HCT116 (cell line): ENCODE data around the gene GRM4. TPM values are rescaled to one million over a fixed set of nuclear protein-coding genes. Genes with fewer than 3 reads are reported as not detected.

Experiments used
- ATAC-seq: fragments of 200-7000 bp; cut with Tn5 transposase; 2 replicates; pipeline ENCODE4 v1.9.1; 2020; ENCODE audit warnings: mild to moderate bottlenecking, moderate library complexity
- BruUV-seq: library from RNA; stranded (reverse); fragments of 400-500 nt; replicated peaks from 2 replicates; lab custom pipeline; 2021; lab: Mats Ljungman, UMichigan
- CTCF ChIA-PET: fragments of 300-600 bp; sonication (Branson Sonifier 250); formaldehyde crosslinking; loops from one replicate; lab custom pipeline; 2021; ENCODE audit warnings: antibody characterized with exemption; lab: Charles Lee
- POLR2A ChIA-PET: fragments of 300-600, 350-600 bp; sonication (Branson Sonifier 250); formaldehyde crosslinking; loops from one replicate; lab custom pipeline; 2021; ENCODE audit warnings: antibody characterized with exemption; lab: Charles Lee
- RAD21 ChIA-PET, 2 experiments: fragments of 300-600 bp; sonication (Branson Sonifier 250); formaldehyde crosslinking; loops; one replicate each; lab custom pipeline; 2023; ENCODE audit warnings: low total read pairs in 2 of 2; ENCODE audit not compliant: uncharacterized antibody in 2 of 2, unreplicated experiment in 2 of 2, low non-redundant PET in 1 of 2; lab: Charles Lee
- DNase-seq: peaks from one replicate; pipeline ENCODE4 v3.0.0-alpha.2; 2010; ENCODE audit warnings: low read depth, low spot score
- H2AFZ ChIP-seq: fragments of 200-600 bp; shearing (Covaris generic), sonication (generic); 2 replicates; pipeline ENCODE4 v1.6.1; 2017; ENCODE audit warnings: low read depth, mixed run types, mixed read lengths, antibody characterized with exemption, low read length; ENCODE audit not compliant: poor library complexity, severe bottlenecking
- H3K27ac ChIP-seq: 2 replicates; pipeline ENCODE4 v1.5.1; 2012; ENCODE audit warnings: low read depth, low read length
- H3K27me3 ChIP-seq: fragments of 200-600 bp; sonication (generic); 2 replicates; pipeline ENCODE4 v1.6.1; 2016; ENCODE audit warnings: mixed run types, low read length, mixed read lengths; ENCODE audit not compliant: insufficient read depth
- H3K36me3 ChIP-seq, 2 experiments: fragments of 200-500 bp in 1 of 2; fragments of 200-600 bp in 1 of 2; sonication (Bioruptor generic) in 1 of 2; sonication (generic) in 1 of 2; 2 replicates each; pipeline versions ENCODE4 v1.5.1 to v1.6.1; 2014 to 2016; ENCODE audit warnings: low read length in 2 of 2, inconsistent platforms in 1 of 2, mixed read lengths in 1 of 2, mixed run types in 1 of 2; ENCODE audit not compliant: insufficient read depth in 2 of 2, control insufficient read depth in 1 of 2
- H3K4me1 ChIP-seq, 2 experiments: fragments of 200-600 bp in 1 of 2; sonication (generic) in 1 of 2; 2 replicates each; pipeline versions ENCODE4 v1.5.1 to v1.6.1; 2012 to 2017; ENCODE audit warnings: low read length in 2 of 2, inconsistent platforms in 1 of 2, mild to moderate bottlenecking in 1 of 2, mixed read lengths in 1 of 2, mixed run types in 1 of 2, moderate library complexity in 1 of 2; ENCODE audit not compliant: insufficient read depth in 2 of 2, control insufficient read depth in 1 of 2
- H3K4me2 ChIP-seq: fragments of 200-600 bp; sonication (generic); 2 replicates; pipeline ENCODE4 v1.6.1; 2017; ENCODE audit warnings: mixed run types, low read length, mixed read lengths
- H3K4me3 ChIP-seq, 2 experiments: fragments of 200-600 bp in 1 of 2; sonication (generic) in 1 of 2; replicated peaks in 1 of 2; 2 replicates each; pipeline ENCODE4 v1.5.1; 2011 to 2016; ENCODE audit warnings: low read length in 2 of 2, control low read depth in 1 of 2, low read depth in 1 of 2, mild to moderate bottlenecking in 1 of 2, mixed read lengths in 1 of 2, mixed run types in 1 of 2
- H3K79me2 ChIP-seq: fragments of 200-600 bp; sonication (generic); 2 replicates; pipeline ENCODE4 v1.6.1; 2017; ENCODE audit warnings: mild to moderate bottlenecking, mixed run types, low read length, moderate library complexity, mixed read lengths; ENCODE audit not compliant: insufficient read depth
- H3K9ac ChIP-seq: fragments of 200-600 bp; sonication (generic); 2 replicates; pipeline ENCODE4 v1.6.1; 2016; ENCODE audit warnings: low read length, mixed read lengths
- H3K9me2 ChIP-seq: fragments of 200-600 bp; sonication (generic), shearing (Covaris generic); 2 replicates; pipeline ENCODE4 v1.6.1; 2017; ENCODE audit warnings: mixed run types, mild to moderate bottlenecking, moderate library complexity; ENCODE audit not compliant: insufficient read depth
- H3K9me3 ChIP-seq, 2 experiments: fragments of 200-500 bp in 1 of 2; fragments of 200-600 bp in 1 of 2; sonication (Bioruptor generic) in 1 of 2; sonication (generic) in 1 of 2; 2 replicates each; pipeline ENCODE4 v1.6.1; 2014 to 2017; ENCODE audit warnings: low read length in 2 of 2, mixed read lengths in 2 of 2, inconsistent platforms in 1 of 2, low read depth in 1 of 2, mild to moderate bottlenecking in 1 of 2, mixed run types in 1 of 2, moderate library complexity in 1 of 2; ENCODE audit not compliant: control insufficient read depth in 1 of 2, insufficient read depth in 1 of 2
- H4K20me1 ChIP-seq: fragments of 200-600 bp; sonication (generic), shearing (Covaris generic); 2 replicates; pipeline ENCODE4 v1.6.1; 2017; ENCODE audit warnings: mixed run types, mild to moderate bottlenecking, moderate library complexity; ENCODE audit not compliant: insufficient read depth
- CBX3 ChIP-seq: IDR thresholded peaks from 2 replicates; pipeline ENCODE4 v1.6.1; 2012; ENCODE audit warnings: low read depth
- CEBPB ChIP-seq: IDR thresholded peaks from 2 replicates; pipeline ENCODE4 v1.6.1; 2012; ENCODE audit warnings: low read depth
- EGR1 ChIP-seq: IDR thresholded peaks from 2 replicates; pipeline ENCODE4 v1.6.1; 2012; ENCODE audit warnings: low read depth
- ELF1 ChIP-seq: IDR thresholded peaks from 2 replicates; pipeline ENCODE4 v1.6.1; 2012; ENCODE audit warnings: low read depth, borderline replicate concordance
- EZH2phosphoT487 ChIP-seq: fragments of 200-600 bp; IDR thresholded peaks from 2 replicates; pipeline ENCODE4 v1.6.1; 2018; ENCODE audit warnings: antibody characterized with exemption, borderline replicate concordance
- FOSL1 ChIP-seq: IDR thresholded peaks from 2 replicates; pipeline ENCODE4 v1.6.1; 2012; ENCODE audit warnings: low read depth
- JUND ChIP-seq: IDR thresholded peaks from 2 replicates; pipeline ENCODE4 v1.6.1; 2012
- POLR2A ChIP-seq: IDR thresholded peaks from 2 replicates; pipeline ENCODE4 v1.7.0; 2011; ENCODE audit warnings: borderline replicate concordance; ENCODE audit not compliant: insufficient read depth, insufficient read length; ENCODE audit errors: extremely low read depth
- POLR2AphosphoS5 ChIP-seq: IDR thresholded peaks from 2 replicates; pipeline ENCODE4 v1.6.1; 2011; ENCODE audit warnings: mild to moderate bottlenecking, low read depth, low read length, moderate library complexity
- RAD21 ChIP-seq: IDR thresholded peaks from 2 replicates; pipeline ENCODE4 v1.6.1; 2012; ENCODE audit warnings: low read depth, mild to moderate bottlenecking
- REST ChIP-seq: IDR thresholded peaks from 2 replicates; pipeline ENCODE4 v1.6.1; 2012; ENCODE audit warnings: low read depth
- SP1 ChIP-seq: IDR thresholded peaks from 2 replicates; pipeline ENCODE4 v1.6.1; 2012; ENCODE audit warnings: low read depth
- SRF ChIP-seq: IDR thresholded peaks from 2 replicates; pipeline ENCODE4 v1.6.1; 2012; ENCODE audit warnings: low read depth
- TCF7L2 ChIP-seq: IDR thresholded peaks from 2 replicates; pipeline ENCODE4 v1.7.0; 2011; ENCODE audit warnings: borderline replicate concordance, inconsistent platforms; ENCODE audit not compliant: insufficient read depth, insufficient read length; ENCODE audit errors: extremely low read depth
- YY1 ChIP-seq: IDR thresholded peaks from 2 replicates; pipeline ENCODE4 v1.6.1; 2011; ENCODE audit warnings: low read length, low read depth, moderate library complexity, mild to moderate bottlenecking; ENCODE audit not compliant: insufficient replicate concordance; ENCODE audit errors: extremely low read depth
- ZBTB33 ChIP-seq: IDR thresholded peaks from 2 replicates; pipeline ENCODE4 v1.6.1; 2011; ENCODE audit warnings: mild to moderate bottlenecking, low read length, moderate library complexity; ENCODE audit not compliant: insufficient replicate concordance; ENCODE audit errors: extremely low read depth
- ZFX ChIP-seq: fragments of 450-650 bp; IDR thresholded peaks from 2 replicates; pipeline ENCODE4 v1.6.1; 2017
- ZNF274 ChIP-seq: fragments of 200-500 bp; sonication (Bioruptor generic); IDR thresholded peaks from 2 replicates; pipeline ENCODE4 v1.6.1; 2014; ENCODE audit warnings: mild to moderate bottlenecking, low read depth, low read length, inconsistent platforms
- intact Hi-C: fragments of 100-400 bp; cut with micrococcal nuclease; formaldehyde crosslinking; loops from 2 replicates; pipeline ENCODE4 v1.10.0; 2022
- total RNA-seq: library from RNA; stranded (reverse); gene quantifications from one replicate; pipeline ENCODE4 v1.2.1, GENCODE V29; 2021; ENCODE audit not compliant: unreplicated experiment

Gene GRM4
- total RNA-seq, 1 experiment from 2014 or later: 2.6 TPM

GRCh38 chr6:34079899-34080298 is 66.0 kb downstream of the GRM4 start:
- no peak overlapping the region for H2AFZ ChIP-seq
- TF ChIP-seq JUND: no peak
- TF ChIP-seq FOSL1: no peak
- no peak overlapping the region for H3K9ac ChIP-seq
- BruUV-seq: no TSS peak
- H3K9me2 ChIP-seq: no peaks in the 10 kb centered on the region
- POLR2A ChIA-PET: no interaction called here
- no peak for ATAC-seq
- RAD21 ChIA-PET: no interaction called here
- H3K4me2 ChIP-seq: no peak overlapping the region
- H3K27me3 ChIP-seq: no peaks in the 10 kb centered on the region
- H3K27ac ChIP-seq: no peak overlapping the region
- H4K20me1 ChIP-seq: no peaks in the 10 kb centered on the region
- H3K36me3 ChIP-seq: no peaks in the 10 kb centered on the region
- H3K4me3 ChIP-seq: no peak overlapping the region
- H3K79me2 ChIP-seq: no peaks in the 10 kb centered on the region
- DNase-seq: no peak
- H3K4me1 ChIP-seq: no peaks in the 10 kb centered on the region
- intact Hi-C loops: no loop called here
- CTCF ChIA-PET: no interaction called here
- H3K9me3 ChIP-seq: no peaks in the 10 kb centered on the region

DNA sequence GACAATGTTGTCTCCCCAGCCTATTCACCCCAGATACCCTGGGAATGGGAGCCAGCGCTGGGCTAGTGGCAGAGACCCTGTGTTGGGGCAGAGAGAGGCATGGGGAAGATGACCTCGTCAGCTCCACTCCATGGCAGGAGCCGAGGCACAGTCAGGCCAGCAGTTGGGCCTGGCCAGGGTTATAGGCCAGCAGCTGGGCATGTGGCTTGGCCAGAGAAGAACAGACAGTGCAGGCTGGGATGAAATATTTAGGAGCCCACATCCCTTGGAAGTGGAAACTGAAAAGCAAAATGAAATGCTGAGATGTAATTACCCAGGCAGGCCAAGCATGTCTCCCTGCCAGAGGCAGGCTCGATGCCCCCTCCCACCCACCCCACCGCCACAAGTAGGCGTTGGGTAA is 70.0 kb downstream of the GRM4 start:
- ChIA-PET CTCF (interaction anchor here (0.6 to 1.8 kb wide), 2 partner anchors 12 to 21 kb away, joined by 3 to 7 read pairs; no protein-coding TSS in a partner anchor), POLR2A (no interaction called here), RAD21 (no interaction called here)
- Histone ChIP-seq H3K27ac (no peak overlapping the region), H3K9ac (no peak overlapping the region), H2AFZ (no peak overlapping the region), H3K79me2 (no peaks in the 10 kb centered on the region), H3K9me2 (no peaks in the 10 kb centered on the region), H4K20me1 (no peaks in the 10 kb centered on the region), H3K4me3 (no peak overlapping the region), H3K4me1 (no peaks in the 10 kb centered on the region), H3K9me3 (peaks cover 0 to 9% of the 10 kb centered on the region in 2 experiments; a peak in 1 of 4 replicates), H3K27me3 (no peaks in the 10 kb centered on the region), H3K4me2 (no peak overlapping the region), H3K36me3 (no peaks in the 10 kb centered on the region)
- ATAC-seq: no peak
- intact Hi-C loops: no loop called here
- no peak for DNase-seq
- no TSS peak for BruUV-seq
- TF ChIP-seq ELF1 (no peak), EGR1 (no peak), EZH2phosphoT487 (no peak), TCF7L2 (no peak), POLR2AphosphoS5 (no peak), JUND (no peak), ZFX (no peak), REST (no peak), SRF (no peak), SP1 (no peak), ZBTB33 (no peak), YY1 (no peak), POLR2A (no peak), CEBPB (no peak), ZNF274 (no peak), RAD21 (no peak), CBX3 (no peak)
